ENCODE results near the gene SPECC1L.
"Not testable (repeated sequence)": the region's sequence is repeated elsewhere in the genome, so short reads cannot be mapped to it uniquely, and the experiment has no call there.

SPECC1L gene, protein sequence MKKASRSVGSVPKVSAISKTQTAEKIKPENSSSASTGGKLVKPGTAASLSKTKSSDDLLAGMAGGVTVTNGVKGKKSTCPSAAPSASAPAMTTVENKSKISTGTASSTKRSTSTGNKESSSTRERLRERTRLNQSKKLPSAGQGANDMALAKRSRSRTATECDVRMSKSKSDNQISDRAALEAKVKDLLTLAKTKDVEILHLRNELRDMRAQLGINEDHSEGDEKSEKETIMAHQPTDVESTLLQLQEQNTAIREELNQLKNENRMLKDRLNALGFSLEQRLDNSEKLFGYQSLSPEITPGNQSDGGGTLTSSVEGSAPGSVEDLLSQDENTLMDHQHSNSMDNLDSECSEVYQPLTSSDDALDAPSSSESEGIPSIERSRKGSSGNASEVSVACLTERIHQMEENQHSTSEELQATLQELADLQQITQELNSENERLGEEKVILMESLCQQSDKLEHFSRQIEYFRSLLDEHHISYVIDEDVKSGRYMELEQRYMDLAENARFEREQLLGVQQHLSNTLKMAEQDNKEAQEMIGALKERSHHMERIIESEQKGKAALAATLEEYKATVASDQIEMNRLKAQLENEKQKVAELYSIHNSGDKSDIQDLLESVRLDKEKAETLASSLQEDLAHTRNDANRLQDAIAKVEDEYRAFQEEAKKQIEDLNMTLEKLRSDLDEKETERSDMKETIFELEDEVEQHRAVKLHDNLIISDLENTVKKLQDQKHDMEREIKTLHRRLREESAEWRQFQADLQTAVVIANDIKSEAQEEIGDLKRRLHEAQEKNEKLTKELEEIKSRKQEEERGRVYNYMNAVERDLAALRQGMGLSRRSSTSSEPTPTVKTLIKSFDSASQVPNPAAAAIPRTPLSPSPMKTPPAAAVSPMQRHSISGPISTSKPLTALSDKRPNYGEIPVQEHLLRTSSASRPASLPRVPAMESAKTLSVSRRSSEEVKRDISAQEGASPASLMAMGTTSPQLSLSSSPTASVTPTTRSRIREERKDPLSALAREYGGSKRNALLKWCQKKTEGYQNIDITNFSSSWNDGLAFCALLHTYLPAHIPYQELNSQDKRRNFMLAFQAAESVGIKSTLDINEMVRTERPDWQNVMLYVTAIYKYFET

DNA sequence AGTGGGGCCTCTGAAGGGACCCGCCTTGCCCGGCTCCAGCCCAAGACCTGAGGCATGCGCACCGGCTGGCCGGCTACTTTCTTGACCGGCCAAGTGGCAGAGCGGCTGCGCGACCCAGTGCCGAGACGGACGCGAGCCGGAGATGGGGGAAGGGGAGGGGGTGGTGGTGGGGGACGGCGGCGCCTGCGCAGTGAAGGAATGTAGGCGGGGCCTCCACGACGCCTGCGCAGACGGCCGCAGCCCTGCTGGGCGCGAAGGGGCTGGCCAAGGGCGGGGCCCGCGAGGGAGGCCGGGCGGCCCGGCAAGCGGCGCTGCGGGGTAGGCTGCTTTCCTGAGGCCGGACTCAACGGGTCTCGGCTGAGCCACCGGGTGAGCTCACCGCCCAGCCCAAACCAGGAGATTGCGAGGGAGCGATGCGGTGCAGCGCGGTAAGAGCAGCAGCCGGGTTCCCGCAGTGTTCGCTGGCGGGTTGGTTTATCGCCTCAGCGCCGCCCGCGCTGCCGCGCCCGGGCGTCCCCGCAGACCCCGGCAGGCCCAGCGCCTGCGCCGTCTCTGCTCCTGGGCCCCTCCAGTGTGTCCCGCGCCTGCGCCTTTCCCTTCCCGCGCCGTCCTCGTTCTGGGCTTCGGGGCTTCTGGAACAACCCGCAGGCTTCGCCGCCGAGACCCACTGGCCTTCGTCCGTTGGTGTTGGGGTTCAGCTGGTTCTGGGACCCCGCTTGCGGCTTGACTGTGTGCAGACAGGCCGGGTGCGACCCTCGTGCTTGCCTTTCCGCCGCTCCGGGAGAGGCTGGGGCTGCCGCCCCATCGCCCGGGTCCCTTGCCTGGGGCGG, at the start of gene SPECC1L:
Gene SPECC1L (plus strand): TSS at position 276 of the 830 bp plus-strand sequence. CDS start 31,401 bp downstream, outside the sequence.
- peak; percentile 87 for DNase-seq (ENCODE audit: low read depth)

DNA sequence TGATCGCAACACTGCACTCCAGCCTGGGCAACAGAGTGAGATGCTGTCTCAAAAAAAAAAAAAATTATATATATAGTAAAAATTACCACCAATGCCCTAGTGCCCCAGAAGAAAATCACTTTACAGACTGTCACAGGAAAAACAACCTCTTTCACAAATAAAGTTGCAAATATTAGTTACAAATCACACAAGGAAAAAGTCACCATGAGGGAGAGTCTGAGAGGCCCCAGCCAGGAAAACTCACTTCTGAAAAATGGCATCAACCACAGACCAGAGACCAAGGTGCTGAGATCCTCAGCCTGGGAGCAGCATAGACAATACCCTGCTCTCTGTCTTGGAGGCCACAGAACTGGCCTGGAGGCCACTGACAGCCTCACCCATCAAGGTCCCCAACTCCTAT, 46.2 kb upstream of the SPECC1L start:
- DNase-seq (ENCODE audit: low read depth) = no peak

DNA sequence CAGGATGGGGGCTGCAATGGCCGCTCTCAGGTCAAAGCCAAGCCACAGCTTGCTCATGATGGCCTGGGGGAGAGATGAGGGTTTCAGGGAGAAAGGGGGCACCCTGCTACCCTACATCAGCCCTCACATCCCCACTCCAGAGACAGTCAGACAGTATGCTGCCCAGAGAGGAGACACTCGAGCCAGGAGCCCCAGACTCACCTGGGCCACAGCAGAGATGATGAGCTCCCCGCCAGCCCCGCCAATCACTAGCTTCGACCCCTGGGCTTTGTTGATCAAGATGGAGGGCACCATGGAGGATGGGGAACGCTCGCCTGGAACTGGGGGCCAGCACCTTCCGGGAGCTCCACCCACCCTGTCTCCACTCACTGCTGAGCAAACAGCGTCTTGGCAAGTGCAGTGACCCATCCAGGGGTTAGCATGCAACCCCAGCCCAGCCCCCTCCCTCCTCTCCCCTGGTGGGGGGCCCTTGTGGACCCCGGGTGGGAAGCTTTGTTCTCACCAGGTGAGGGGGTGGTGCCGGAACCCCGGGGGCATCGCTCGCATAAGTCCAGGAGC, 45.5 kb upstream of the SPECC1L start:
- no peak for DNase-seq (ENCODE audit: low read depth)

DNA sequence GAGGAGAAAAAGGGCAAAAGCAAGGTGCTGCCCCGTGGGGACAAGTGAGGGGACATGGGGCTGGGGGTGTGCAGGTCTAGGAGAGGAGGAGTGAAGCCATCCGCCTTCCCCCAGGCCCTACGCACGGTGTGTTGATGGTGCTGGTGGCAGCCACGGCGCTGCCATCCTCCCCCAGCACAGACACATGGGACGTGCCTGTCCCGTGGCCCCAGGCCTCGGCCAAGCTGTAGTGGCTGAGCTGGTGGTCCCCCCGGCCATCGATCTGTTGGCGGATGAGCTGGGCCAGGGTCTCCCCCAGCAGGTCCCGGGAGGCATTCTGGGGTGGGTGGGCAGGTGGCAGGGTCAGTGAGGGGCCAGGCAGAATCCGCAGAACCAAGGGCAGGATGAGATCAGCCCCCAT, 44.7 kb upstream of the SPECC1L start:
- no peak for DNase-seq (ENCODE audit: low read depth)

DNA sequence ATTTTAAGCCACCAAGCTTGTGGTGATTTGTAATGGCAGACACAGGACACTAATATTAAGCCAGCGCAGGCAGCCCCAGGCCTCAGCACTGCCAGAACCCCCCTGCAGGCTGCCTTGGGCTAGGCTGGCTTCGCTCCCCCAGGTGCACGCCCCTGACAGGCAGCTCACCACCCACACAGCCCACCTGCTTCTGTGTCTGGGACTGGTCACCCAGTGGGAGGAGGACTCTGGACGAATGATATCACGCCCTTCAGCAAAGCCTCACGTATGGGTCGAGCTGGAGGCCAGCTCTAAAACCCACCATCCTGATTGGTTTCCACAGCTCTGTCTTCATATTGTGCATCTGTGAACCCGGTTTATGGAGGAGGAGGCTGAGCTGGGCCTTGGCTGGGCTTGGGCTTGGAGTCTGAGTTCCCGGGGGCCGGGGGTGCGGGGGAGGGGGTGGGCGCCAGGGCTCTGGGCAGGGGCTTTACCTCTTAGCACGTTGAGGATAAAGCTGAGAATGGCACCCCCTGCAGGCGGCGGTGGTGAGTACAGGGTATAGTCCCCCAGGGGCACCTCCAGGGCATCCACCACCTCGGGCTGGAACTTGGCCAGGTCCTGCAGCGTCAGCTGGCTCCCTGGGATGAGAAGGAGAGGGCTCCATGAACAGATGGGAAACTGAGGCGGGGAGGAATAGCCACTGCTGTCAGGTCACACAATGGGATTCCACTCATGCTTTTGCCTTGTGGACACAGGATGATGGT, 39.5 kb upstream of the SPECC1L start:
- peak; percentile 40 for DNase-seq (ENCODE audit: low read depth)

DNA sequence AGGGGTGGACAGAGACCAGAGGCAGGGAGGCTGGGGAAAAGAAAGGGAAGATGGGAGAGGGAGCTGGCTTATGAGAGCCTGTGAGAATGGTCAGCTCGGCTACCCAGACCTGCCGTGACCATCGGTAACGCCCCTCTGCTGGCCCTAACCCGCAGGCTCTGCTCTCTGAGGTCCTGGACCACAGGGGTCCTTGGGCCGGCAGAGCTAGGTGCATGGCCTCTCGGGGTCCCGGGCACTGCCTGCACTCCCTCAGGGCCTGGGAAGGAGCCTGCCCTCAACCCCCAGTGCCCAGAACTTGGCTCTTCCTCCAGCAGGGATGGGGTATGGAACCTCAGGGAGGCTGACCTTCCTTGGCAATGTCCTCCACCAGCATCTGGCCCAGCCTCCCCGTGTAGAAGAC, 38.9 kb upstream of the SPECC1L start:
- DNase-seq (ENCODE audit: low read depth) = no peak

DNA sequence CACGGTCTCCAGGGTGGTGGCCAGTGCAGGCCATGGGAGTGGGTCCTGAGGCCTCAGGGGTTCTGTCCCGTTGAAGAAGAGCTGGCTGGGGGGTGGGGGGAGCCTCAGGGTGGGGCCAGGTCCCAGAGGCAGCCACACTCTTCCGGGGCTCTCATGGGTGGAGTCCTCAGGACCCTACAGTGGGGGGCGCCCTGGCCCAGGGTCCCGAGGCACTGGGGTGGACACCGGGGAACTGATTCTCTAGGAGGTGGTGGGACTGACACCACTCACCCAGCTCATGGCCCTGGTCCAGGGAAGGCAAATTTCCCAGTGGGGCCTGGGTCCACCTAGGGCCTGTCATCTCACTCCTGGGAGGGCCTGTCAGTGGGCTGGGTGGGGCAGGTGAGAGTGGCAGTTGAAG, 38.5 kb upstream of the SPECC1L start:
- DNase-seq (ENCODE audit: low read depth) = no peak

DNA sequence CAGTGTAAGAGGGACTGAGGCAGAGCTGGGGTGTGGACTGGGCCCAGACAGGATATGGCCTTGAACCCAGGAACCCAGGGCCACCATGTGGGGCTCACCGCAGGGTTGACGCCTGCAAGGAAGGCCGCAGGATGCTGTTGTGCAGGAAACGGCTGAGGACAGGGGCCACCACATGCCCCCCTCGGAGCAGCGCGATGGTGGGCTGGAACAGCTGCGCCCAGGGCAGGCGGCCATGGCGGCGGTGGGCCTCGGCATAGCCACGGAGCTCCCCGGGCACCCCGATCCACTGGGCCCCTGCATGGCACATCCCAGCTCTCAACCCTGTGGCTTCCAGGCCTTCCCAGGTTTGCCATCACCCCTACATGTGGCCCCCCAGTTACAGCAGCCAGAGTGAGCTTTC, 37.9 kb upstream of the SPECC1L start:
- DNase-seq (ENCODE audit: low read depth) = no peak

DNA sequence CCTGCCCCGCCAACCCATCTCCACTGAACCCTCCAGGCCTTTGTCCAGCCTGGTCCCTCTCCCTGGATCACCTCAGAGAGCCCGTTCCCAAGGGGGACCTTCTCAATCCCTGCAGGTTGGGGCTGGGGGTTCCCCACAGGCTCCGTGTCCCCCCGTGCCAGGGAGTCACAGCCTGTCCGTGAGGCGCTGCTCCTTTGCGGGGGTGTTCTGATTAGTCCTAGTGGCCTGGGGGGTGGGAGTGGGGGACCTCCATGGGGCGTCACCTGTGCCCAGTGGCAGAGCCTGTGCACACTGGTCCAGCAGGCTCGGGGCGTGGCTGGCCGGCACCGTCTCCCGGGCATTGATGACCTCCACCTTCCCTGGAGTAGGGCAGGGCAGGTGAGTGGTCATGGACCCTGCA, 37.4 kb upstream of the SPECC1L start:
- DNase-seq (ENCODE audit: low read depth) = no peak

DNA sequence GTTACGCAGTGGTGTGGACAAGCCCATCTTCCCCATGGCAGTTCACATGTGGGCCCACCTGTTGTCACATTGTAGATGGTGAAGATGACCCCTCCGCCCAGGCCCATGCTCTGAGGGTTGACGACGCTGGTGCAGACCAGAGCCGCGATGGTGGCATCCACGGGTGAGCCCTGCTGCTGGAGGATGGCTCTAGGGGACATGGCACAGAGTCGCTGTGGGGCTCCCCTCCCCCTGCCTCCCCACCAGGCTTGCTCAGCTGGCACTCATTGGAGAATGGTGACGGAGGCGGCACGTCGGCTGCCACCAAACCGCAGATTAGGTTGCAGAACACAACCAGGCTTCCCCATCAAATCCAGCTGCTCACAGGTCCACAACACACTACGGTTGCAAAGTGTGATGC, 36.8 kb upstream of the SPECC1L start:
- DNase-seq (ENCODE audit: low read depth) = no peak

DNA sequence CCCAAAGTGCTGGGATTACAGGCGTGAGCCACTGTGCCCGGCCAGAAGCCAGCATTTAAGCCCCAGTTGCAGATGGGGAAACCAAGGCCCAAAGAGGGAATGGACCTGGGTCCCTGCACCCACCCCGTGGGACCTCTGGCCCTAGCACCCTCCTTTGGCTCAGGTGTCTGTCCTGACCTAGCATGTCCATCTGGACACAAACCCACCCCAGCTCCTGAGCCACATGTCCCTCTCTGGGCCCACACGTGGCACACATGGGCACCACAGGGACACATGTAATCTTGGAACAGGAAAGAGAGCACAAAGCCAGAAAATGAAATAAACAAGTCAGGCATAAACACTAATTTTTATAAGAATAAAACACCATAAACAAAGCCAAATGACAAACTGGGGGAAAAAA, 35.3 kb upstream of the SPECC1L start:
- no peak for DNase-seq (ENCODE audit: low read depth)

DNA sequence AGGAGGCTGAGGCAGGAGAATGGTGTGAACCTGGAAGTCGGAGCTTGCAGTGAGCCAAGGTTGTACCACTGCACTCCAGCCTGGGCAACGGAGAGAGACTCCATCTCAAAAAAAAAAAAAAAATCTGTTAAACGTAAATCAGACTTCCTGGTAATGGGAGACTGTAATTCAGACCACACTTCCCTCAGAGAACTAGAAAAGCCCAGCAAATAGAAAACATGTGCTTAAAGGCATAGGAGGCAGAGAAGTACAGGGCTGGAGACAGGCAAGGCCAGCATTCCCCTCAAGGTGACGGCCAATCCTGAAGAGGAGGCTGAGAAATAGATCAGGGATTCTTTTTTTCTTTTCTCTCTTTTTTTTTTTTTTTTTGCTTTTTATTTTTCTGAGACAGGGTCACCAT, 34.0 kb upstream of the SPECC1L start:
- DNase-seq (ENCODE audit: low read depth) = no peak

DNA sequence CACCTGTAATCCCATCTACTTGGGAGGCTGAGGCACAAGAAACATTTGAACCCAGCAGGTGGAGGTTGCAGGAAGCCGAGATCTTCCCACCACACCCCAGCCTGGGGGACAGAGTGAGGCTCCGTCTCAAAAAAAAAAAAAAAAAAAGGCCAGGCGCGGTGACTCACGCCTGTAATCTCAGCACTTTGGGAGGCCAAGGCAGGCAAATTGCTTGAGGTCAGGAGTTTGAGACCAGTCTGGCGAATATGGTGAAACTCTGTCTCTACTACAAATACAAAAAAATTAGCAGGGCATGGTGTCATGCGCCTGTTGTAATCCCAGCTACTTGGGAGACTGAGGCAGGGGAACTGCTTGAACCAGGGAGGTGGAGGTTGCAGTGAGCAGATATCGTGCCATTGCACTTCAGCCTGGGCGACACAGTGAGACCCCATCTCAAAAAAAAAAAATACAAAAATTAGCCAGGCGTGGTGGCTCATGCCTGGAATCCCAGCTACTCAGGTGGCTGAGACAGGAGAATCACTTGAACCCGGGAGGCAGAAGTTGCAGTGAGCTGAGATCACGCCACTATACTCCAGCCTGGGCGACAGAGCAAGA, 32.4 kb upstream of the SPECC1L start:
- DNase-seq (ENCODE audit: low read depth) = not testable (repeated sequence)

DNA sequence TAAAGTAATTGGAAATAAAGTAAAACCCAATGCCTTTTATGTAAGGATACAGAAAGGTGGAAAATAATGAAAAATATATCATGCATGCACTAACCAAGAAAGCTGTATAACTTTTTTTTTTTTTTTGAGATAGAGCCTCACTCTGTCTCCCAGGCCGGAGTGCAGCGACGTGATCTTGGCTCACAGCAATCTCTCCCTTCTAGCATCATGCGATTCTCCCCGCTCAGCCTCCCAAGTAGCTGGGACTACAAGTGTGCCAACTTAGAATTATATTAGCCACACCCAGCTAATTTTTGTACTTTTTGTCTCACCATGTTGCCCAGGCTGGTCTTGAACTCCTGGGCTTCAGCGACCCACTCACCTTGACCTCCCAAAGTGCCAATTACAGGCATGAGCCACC, 30.2 kb upstream of the SPECC1L start:
- DNase-seq (ENCODE audit: low read depth) = no peak

DNA sequence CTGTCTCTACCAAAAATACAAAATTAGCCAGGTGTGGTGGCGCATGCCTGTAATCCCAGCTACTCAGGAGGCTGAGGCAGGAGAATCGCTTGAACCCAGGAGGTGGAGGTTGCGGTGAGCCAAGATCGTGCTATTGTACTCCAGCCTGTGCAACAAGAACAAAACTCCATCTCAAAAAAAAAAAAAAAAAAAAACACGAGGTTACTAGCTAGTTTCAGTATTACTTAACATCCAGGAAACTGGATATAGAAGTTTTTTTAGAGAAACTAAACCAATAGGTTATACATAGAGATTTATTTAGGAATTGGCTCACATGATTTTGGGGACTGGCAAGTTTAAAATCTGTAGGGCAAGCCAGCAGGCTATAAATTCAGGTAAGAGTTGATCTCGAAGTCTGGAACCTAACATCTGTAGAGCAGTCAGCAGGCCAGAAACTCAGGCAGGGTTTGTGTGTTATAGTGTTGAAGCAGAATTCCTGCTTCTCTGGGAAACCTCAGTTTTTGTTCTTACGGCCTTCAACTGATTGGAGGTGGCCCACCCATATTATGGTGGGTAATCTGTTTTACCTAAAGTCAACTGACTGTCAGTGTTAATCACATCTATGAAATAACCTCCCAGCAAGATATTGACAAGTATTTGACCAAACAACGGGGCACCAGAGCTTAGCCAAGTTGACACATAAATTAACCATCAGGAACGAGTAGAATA, 29.5 kb upstream of the SPECC1L start:
- DNase-seq (ENCODE audit: low read depth) = not testable (repeated sequence)

DNA sequence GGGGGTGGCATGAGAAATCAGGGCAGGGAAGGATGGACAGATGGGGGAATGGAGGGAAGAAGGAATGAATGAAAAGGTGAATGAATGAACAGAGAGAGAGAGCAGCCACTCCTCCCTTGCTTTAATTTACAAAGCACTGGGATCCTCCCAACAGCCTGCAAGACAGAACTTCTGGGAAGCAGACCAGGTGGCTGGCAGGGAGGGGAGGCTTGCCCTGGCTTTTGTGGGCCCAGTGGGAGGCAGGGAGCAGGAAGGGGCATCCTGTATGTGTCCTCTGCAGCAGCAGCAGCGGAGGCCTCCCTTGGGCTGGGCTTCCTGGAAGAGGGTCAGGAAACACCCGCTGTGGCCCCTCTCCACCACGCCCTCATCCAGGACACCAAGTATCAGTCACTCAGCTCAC, 27.2 kb upstream of the SPECC1L start:
- not testable (repeated sequence) for DNase-seq (ENCODE audit: low read depth)

DNA sequence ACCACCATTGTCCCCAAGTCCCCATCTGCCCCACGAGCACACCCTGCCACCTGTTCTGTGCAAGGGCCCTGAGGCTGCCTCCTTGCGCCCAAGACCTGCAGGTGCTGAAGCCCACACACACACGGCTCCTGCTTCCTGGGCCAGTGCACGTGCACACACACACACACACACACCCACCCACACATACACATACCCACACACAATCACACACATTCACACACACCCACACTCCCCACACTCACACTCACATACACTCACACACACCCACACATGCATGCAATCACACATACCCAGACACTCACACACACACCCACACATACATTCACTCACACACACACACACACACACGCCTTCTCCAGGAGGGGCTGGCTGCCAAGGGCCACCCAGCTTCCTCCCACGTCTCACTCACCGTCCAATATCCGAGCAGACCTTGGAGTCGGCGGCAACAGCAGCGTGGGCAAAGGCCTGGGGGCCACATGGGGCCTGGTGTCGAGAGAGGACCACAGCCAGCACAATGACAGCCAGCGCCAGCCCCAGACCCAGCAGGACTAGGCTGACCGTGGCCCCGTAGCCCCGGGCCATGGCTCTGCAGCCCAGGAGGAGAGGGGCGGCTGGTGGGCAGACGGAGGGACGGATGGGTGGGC, 26.4 kb upstream of the SPECC1L start:
- no peak for DNase-seq (ENCODE audit: low read depth)

DNA sequence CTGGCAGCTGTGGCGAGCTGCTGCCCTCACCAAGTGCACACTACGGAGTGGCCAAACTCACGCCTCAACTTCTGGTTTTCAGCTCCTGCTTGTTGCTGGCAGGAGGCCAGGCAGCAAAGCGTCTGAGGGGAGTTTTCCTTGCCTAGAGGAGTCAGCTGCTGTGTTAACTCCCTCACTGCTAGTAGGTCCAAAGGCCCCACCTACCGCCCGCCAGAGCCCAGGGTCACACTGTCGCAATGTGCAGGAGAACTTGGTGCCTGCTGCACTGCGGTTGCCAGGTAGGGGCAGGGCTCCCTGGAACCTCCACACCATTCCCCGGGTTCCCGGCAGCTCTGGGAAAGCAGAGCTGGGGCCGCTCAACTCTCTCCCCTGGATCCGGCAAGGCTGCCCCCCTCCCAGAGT, 25.6 kb upstream of the SPECC1L start, which contains the start of gene GGT5:
Gene GGT5 (minus strand): TSS at position 53 of the 402 bp plus-strand sequence. CDS start 357 bp downstream, outside the sequence.
- DNase-seq (ENCODE audit: low read depth) = not testable (repeated sequence)
